Measurements from ENCODE around the gene SCGB3A1. TPM values are rescaled to one million over a fixed set of nuclear protein-coding genes. Genes with fewer than 3 reads are reported as not detected.

The SCGB3A1 gene
- polyA plus RNA-seq, 4 donors = 0.22 to 0.90 TPM; not detected in 2

- no peak for FAIRE-seq
- Histone ChIP-seq H3K27ac (ENCODE audit: low read depth in 1 of 3, low read length in 2 of 3) (no peak overlapping the region), H3K9me3 (ENCODE audit: control insufficient read depth in 2 of 2, insufficient read depth in 1 of 2, low read depth in 1 of 2, low read length in 1 of 2) (no peaks in the 10 kb centered on the region), H3K4me1 (ENCODE audit: control insufficient read depth in 3 of 3, insufficient read depth in 2 of 3, low read depth in 1 of 3, low read length in 2 of 3) (no peaks in the 10 kb centered on the region), H3K4me3 (ENCODE audit: low read depth in 1 of 3, low read length in 3 of 3) (no peak overlapping the region), H3K27me3 (ENCODE audit: control insufficient read depth in 3 of 3, insufficient read depth in 3 of 3, low read length in 3 of 3) (no peaks in the 10 kb centered on the region), H3K36me3 (ENCODE audit: control insufficient read depth in 3 of 3, insufficient read depth in 2 of 3, low read depth in 1 of 3, low read length in 3 of 3) (no peaks in the 10 kb centered on the region)
- 63 to 75% (median 71%) methylated on average over 14 of the region's 14 CpGs for WGBS, 3 donors
- no peak for DNase-seq
Measured at GRCh38 chr5:180633283-180634177, 42.2 kb upstream of the SCGB3A1 start.

DNA sequence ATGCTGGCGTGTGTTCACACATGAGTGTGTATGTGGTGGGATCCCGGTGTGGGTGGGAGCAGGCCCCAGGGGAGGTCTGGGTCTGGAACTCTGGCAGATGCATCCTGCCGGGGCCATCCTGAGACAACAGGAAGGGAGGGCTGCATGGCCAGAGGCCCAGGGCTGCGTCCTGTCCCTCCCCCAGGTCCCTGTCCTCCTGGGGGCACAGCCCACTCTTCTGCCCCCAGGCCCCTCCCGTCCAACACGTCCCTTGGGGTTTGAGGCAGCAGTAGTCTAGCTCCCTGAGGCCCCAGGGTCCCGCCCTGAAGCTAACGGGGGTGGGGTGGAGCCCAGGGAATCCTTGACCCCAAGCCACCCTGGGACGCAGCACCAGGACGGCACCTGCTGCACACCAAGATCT, 41.5 kb upstream of the SCGB3A1 start:
- no peaks in the 10 kb centered on the region for H3K9me3 ChIP-seq (ENCODE audit: control insufficient read depth in 2 of 2, insufficient read depth in 1 of 2, low read depth in 1 of 2, low read length in 1 of 2)
- no peaks in the 10 kb centered on the region for H3K27me3 ChIP-seq (ENCODE audit: control insufficient read depth in 3 of 3, insufficient read depth in 3 of 3, low read length in 3 of 3)
- no peaks in the 10 kb centered on the region for H3K4me1 ChIP-seq (ENCODE audit: control insufficient read depth in 3 of 3, insufficient read depth in 2 of 3, low read depth in 1 of 3, low read length in 2 of 3)
- WGBS, 3 donors = 53 to 64% (median 60%) methylated on average over 8 to 10 of the region's 10 CpGs
- DNase-seq = no peak
- H3K4me3 ChIP-seq (ENCODE audit: low read depth in 1 of 3, low read length in 3 of 3) = no peak overlapping the region
- no peaks in the 10 kb centered on the region for H3K36me3 ChIP-seq (ENCODE audit: control insufficient read depth in 3 of 3, insufficient read depth in 2 of 3, low read depth in 1 of 3, low read length in 3 of 3)
- H3K27ac ChIP-seq (ENCODE audit: low read depth in 1 of 3, low read length in 2 of 3) = no peak overlapping the region
- no peak for FAIRE-seq

- DNase-seq = no peak
- Histone ChIP-seq H3K27me3 (ENCODE audit: control insufficient read depth in 3 of 3, insufficient read depth in 3 of 3, low read length in 3 of 3) (no peaks in the 10 kb centered on the region), H3K27ac (ENCODE audit: low read depth in 1 of 3, low read length in 2 of 3) (no peak overlapping the region), H3K9me3 (ENCODE audit: control insufficient read depth in 2 of 2, insufficient read depth in 1 of 2, low read depth in 1 of 2, low read length in 1 of 2) (no peaks in the 10 kb centered on the region), H3K4me1 (ENCODE audit: control insufficient read depth in 3 of 3, insufficient read depth in 2 of 3, low read depth in 1 of 3, low read length in 2 of 3) (no peaks in the 10 kb centered on the region), H3K4me3 (ENCODE audit: low read depth in 1 of 3, low read length in 3 of 3) (no peak overlapping the region), H3K36me3 (ENCODE audit: control insufficient read depth in 3 of 3, insufficient read depth in 2 of 3, low read depth in 1 of 3, low read length in 3 of 3) (no peaks in the 10 kb centered on the region)
- WGBS, 3 donors = 64 to 67% (median 67%) methylated on average over 29 to 36 of the region's 36 CpGs
- no peak for FAIRE-seq
Measured at GRCh38 chr5:180631549-180632383, 40.5 kb upstream of the SCGB3A1 start.

DNA sequence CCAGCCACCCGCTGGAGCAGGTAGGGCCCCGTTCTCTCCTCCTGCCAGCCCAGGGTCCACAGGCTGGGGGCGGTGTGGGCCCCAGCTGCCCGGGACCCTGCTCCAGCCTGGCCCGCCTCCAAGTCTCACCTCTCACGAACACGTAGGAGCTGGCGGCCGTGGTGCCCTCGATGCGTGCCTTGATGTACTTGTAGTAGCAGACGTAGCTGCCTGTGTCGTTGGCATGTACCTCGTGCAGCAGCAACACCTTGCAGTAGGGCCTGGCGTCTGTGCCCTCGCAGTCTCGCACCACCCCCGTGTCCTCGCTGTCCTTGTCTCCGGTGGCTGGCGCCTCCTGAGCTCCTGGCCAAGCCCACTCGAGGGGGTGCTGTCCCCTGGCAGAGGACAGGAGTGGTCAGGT, 39.1 kb upstream of the SCGB3A1 start:
- no peaks in the 10 kb centered on the region for H3K9me3 ChIP-seq (ENCODE audit: control insufficient read depth in 2 of 2, insufficient read depth in 1 of 2, low read depth in 1 of 2, low read length in 1 of 2)
- H3K4me1 ChIP-seq (ENCODE audit: control insufficient read depth in 3 of 3, insufficient read depth in 2 of 3, low read depth in 1 of 3, low read length in 2 of 3) = no peaks in the 10 kb centered on the region
- 84 to 91% (median 87%) methylated on average over 16 to 22 of the region's 22 CpGs for WGBS, 3 donors
- H3K36me3 ChIP-seq (ENCODE audit: control insufficient read depth in 3 of 3, insufficient read depth in 2 of 3, low read depth in 1 of 3, low read length in 3 of 3) = no peaks in the 10 kb centered on the region
- DNase-seq = no peak
- FAIRE-seq = no peak
- no peak overlapping the region for H3K4me3 ChIP-seq (ENCODE audit: low read depth in 1 of 3, low read length in 3 of 3)
- no peak overlapping the region for H3K27ac ChIP-seq (ENCODE audit: low read depth in 1 of 3, low read length in 2 of 3)
- H3K27me3 ChIP-seq (ENCODE audit: control insufficient read depth in 3 of 3, insufficient read depth in 3 of 3, low read length in 3 of 3) = no peaks in the 10 kb centered on the region

GRCh38 chr5:180629831-180630382, 38.6 kb upstream of the SCGB3A1 start:
- H3K9me3 ChIP-seq (ENCODE audit: control insufficient read depth in 2 of 2, insufficient read depth in 1 of 2, low read depth in 1 of 2, low read length in 1 of 2) = no peaks in the 10 kb centered on the region
- DNase-seq (no peak), FAIRE-seq (no peak)
- H3K36me3 ChIP-seq (ENCODE audit: control insufficient read depth in 3 of 3, insufficient read depth in 2 of 3, low read depth in 1 of 3, low read length in 3 of 3) = no peaks in the 10 kb centered on the region
- no peaks in the 10 kb centered on the region for H3K4me1 ChIP-seq (ENCODE audit: control insufficient read depth in 3 of 3, insufficient read depth in 2 of 3, low read depth in 1 of 3, low read length in 2 of 3)
- no peak overlapping the region for H3K4me3 ChIP-seq (ENCODE audit: low read depth in 1 of 3, low read length in 3 of 3)
- WGBS, 3 donors = 75 to 84% (median 82%) methylated on average over 25 of the region's 25 CpGs
- no peak overlapping the region for H3K27ac ChIP-seq (ENCODE audit: low read depth in 1 of 3, low read length in 2 of 3)
- H3K27me3 ChIP-seq (ENCODE audit: control insufficient read depth in 3 of 3, insufficient read depth in 3 of 3, low read length in 3 of 3) = no peaks in the 10 kb centered on the region

DNA sequence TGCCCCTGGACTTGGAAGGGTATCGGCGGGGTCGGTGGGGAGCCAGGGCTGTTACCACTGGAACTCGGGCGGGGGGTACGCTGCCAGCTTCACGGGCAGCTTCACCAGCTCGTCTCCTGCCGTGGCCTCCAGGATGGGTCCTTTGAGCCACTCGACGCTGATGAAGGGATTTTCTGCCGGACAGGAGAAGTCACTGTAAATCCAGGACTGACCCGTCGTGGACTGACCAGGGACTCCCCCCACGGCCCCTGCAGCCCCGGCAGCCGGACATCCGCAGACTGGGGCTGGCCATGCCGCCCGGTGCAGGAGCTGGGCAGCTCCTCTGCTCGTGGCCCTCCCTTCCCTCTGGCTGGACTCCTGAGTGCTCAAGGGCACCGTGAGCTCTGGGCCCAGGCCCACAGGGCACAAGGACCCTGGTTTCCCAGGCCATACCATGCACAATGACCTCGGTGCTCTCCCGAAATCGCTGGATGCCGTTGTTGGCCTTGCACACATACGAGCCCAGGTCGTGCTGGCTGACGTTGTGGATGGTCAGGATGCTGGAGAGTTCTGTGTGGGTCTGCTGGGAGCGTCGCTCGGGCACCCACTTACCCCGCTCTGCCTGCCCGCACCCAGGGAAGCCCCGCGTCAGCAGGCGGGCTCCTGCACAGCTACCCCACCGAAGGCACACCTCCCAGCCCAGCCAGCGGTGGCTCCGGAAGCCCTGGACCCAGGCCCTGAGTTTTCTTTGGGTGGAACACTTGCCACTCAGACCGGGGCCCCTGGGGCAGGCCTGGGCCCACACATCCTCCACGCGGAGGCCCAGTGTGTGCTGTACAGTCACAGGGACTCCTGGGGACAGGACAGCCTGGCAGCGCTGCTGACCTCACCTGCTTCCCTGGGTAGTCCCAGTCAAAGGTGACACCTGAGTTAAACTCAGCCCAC, 37.8 kb upstream of the SCGB3A1 start:
- Histone ChIP-seq H3K36me3 (ENCODE audit: control insufficient read depth in 3 of 3, insufficient read depth in 2 of 3, low read depth in 1 of 3, low read length in 3 of 3) (no peaks in the 10 kb centered on the region), H3K9me3 (ENCODE audit: control insufficient read depth in 2 of 2, insufficient read depth in 1 of 2, low read depth in 1 of 2, low read length in 1 of 2) (no peaks in the 10 kb centered on the region), H3K4me1 (ENCODE audit: control insufficient read depth in 3 of 3, insufficient read depth in 2 of 3, low read depth in 1 of 3, low read length in 2 of 3) (no peaks in the 10 kb centered on the region), H3K27ac (ENCODE audit: low read depth in 1 of 3, low read length in 2 of 3) (no peak overlapping the region), H3K4me3 (ENCODE audit: low read depth in 1 of 3, low read length in 3 of 3) (no peak overlapping the region), H3K27me3 (ENCODE audit: control insufficient read depth in 3 of 3, insufficient read depth in 3 of 3, low read length in 3 of 3) (no peaks in the 10 kb centered on the region)
- 82 to 87% (median 82%) methylated on average over 38 to 44 of the region's 44 CpGs for WGBS, 3 donors
- DNase-seq (no peak), FAIRE-seq (no peak)

DNA sequence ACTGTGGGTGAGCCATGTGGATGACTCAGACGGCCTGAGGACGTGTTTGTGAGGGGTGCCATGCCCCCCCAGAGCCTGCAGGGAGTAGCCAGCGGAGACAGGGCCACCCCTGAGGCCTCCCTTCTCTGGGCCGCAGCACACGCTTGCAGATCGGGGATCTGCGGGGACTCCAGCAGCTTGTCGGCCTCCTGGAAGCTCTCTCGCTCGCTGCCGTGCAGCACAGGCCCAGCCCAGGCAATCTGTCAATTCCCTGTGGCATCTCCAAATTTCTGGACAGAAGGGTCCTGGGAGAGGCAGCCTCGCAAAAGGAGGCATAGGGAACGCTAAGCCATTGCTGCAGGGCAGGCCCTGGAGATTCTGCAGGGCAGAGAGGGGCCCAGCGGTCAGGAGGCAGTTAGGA, 36.9 kb upstream of the SCGB3A1 start:
- DNase-seq = no peak
- whole genome bisulfite sequencing, 3 donors = 65 to 73% (median 73%) methylated on average over 10 to 14 of the region's 14 CpGs

More for the DNA sequence above, 36.9 kb upstream of the SCGB3A1 start:
- no peaks in the 10 kb centered on the region for H3K9me3 ChIP-seq (ENCODE audit: control insufficient read depth in 2 of 2, insufficient read depth in 1 of 2, low read depth in 1 of 2, low read length in 1 of 2)
- H3K36me3 ChIP-seq (ENCODE audit: control insufficient read depth in 3 of 3, insufficient read depth in 2 of 3, low read depth in 1 of 3, low read length in 3 of 3) = no peaks in the 10 kb centered on the region
- no peak for FAIRE-seq
- no peak overlapping the region for H3K4me3 ChIP-seq (ENCODE audit: low read depth in 1 of 3, low read length in 3 of 3)
- no peaks in the 10 kb centered on the region for H3K4me1 ChIP-seq (ENCODE audit: control insufficient read depth in 3 of 3, insufficient read depth in 2 of 3, low read depth in 1 of 3, low read length in 2 of 3)
- H3K27ac ChIP-seq (ENCODE audit: low read depth in 1 of 3, low read length in 2 of 3) = no peak overlapping the region
- no peaks in the 10 kb centered on the region for H3K27me3 ChIP-seq (ENCODE audit: control insufficient read depth in 3 of 3, insufficient read depth in 3 of 3, low read length in 3 of 3)
